K562 (cell line): ENCODE data around the gene RNF223. TPM values are rescaled to one million over a fixed set of nuclear protein-coding genes. Genes with fewer than 3 reads are reported as not detected.

Experiments used
- ATAC-seq: fragments of 200-7000 bp; cut with Tn5 transposase; 3 replicates; pipeline ENCODE4 v1.9.1; 2020; ENCODE audit warnings: moderate library complexity
- BruUV-seq: library from RNA; stranded (reverse); fragments of 400-500 nt; replicated peaks from 2 replicates; lab custom pipeline; 2021; lab: Mats Ljungman, UMichigan
- CTCF ChIA-PET: fragments of 300-600 bp; formaldehyde crosslinking; extraction: SDS; loops from one replicate; lab custom pipeline; 2021; ENCODE audit warnings: low intra/inter-chr PET ratio; lab: Yijun Ruan, JAX
- POLR2A ChIA-PET: fragments of 300-600, 350-650 bp; sonication (Branson Sonifier 250); formaldehyde crosslinking; extraction: SDS; loops from one replicate; lab custom pipeline; 2021; ENCODE audit warnings: antibody characterized with exemption, inconsistent platforms; lab: Yijun Ruan, JAX
- DNase-seq, 4 experiments: peaks; one replicate each; pipeline versions ENCODE4 v3.0.0 to v3.0.0-alpha.2; 2011 to 2018; ENCODE audit warnings: low spot score in 3 of 4, mixed read lengths in 3 of 4; ENCODE audit errors: extremely low read depth in 1 of 4
- FAIRE-seq: peaks from 2 replicates; lab custom pipeline; 2011; peaks lifted over from hg19 to GRCh38; lab: Jason Lieb, UNC
- H2AFZ ChIP-seq: 2 replicates; pipeline ENCODE4 v1.6.0; 2011; ENCODE audit warnings: low read depth, low read length, control low read depth, inconsistent platforms
- H3K27ac ChIP-seq: fragments of 200-600 bp; 3 replicates; pipeline ENCODE4 v1.8.0; 2011; ENCODE audit warnings: low read depth, mild to moderate bottlenecking, control low read depth, inconsistent platforms, low read length, moderate library complexity, mixed read lengths; ENCODE audit errors: extremely low read depth
- H3K27me3 ChIP-seq, 2 experiments: fragments of 300-600 bp in 1 of 2; 2 replicates in 1 of 2; 3 replicates in 1 of 2; pipeline versions ENCODE4 v1.6.0 to v1.8.0; 2011; ENCODE audit warnings: inconsistent platforms in 2 of 2, low read length in 2 of 2, mild to moderate bottlenecking in 1 of 2, mixed read lengths in 1 of 2, moderate library complexity in 1 of 2; ENCODE audit not compliant: control insufficient read depth in 2 of 2, insufficient read depth in 2 of 2
- H3K36me3 ChIP-seq: fragments of 300-600 bp; 3 replicates; pipeline ENCODE4 v1.8.0; 2011; ENCODE audit warnings: mild to moderate bottlenecking, low read length, inconsistent platforms; ENCODE audit not compliant: control insufficient read depth, insufficient read depth
- H3K4me1 ChIP-seq, 2 experiments: fragments of 200-600 bp in 1 of 2; replicated peaks in 1 of 2; 2 replicates in 1 of 2; 3 replicates in 1 of 2; pipeline versions ENCODE4 v1.5.1 to v1.8.0; 2011; ENCODE audit warnings: inconsistent platforms in 2 of 2, low read length in 2 of 2, mild to moderate bottlenecking in 1 of 2, mixed read lengths in 1 of 2, moderate library complexity in 1 of 2; ENCODE audit not compliant: control insufficient read depth in 2 of 2, insufficient read depth in 2 of 2
- H3K4me2 ChIP-seq: 2 replicates; pipeline ENCODE4 v1.6.1; 2011; ENCODE audit warnings: low read length, control low read depth, inconsistent platforms, mixed read lengths; ENCODE audit not compliant: insufficient read depth
- H3K4me3 ChIP-seq: fragments of 200-600 bp; sonication (generic), shearing (Covaris generic); 2 replicates; pipeline ENCODE4 v1.5.1; 2016; ENCODE audit warnings: control low read depth, inconsistent platforms
- H3K79me2 ChIP-seq: fragments of 200-600 bp; 3 replicates; pipeline ENCODE4 v1.8.0; 2011; ENCODE audit warnings: low read length, inconsistent platforms; ENCODE audit not compliant: control insufficient read depth, insufficient read depth
- H3K9ac ChIP-seq, 2 experiments: 2 replicates each; pipeline versions ENCODE4 v1.6.0 to v1.6.1; 2011; ENCODE audit warnings: low read depth in 2 of 2, low read length in 2 of 2, control low read depth in 1 of 2, inconsistent platforms in 1 of 2, mild to moderate bottlenecking in 1 of 2, mixed read lengths in 1 of 2; ENCODE audit not compliant: insufficient read depth in 1 of 2
- H3K9me1 ChIP-seq: one replicate; pipeline ENCODE4 v1.6.0; 2011; ENCODE audit warnings: inconsistent platforms, mild to moderate bottlenecking, low read length, moderate library complexity; ENCODE audit not compliant: control insufficient read depth, insufficient read depth
- H3K9me3 ChIP-seq: replicated peaks from 2 replicates; pipeline ENCODE4 v1.5.1; 2011; ENCODE audit warnings: low read depth, low read length, inconsistent platforms; ENCODE audit not compliant: control insufficient read depth, insufficient read depth
- H4K20me1 ChIP-seq: replicated peaks from 2 replicates; pipeline ENCODE4 v1.6.1; 2011; ENCODE audit warnings: low read length, inconsistent platforms, mixed read lengths; ENCODE audit not compliant: control insufficient read depth, insufficient read depth
- NFYB ChIP-seq: IDR thresholded peaks from 2 replicates; pipeline ENCODE4 v1.6.1; 2011; ENCODE audit warnings: mild to moderate bottlenecking, moderate library complexity; ENCODE audit not compliant: insufficient read length; ENCODE audit errors: extremely low read depth
- NR2C2 ChIP-seq, 2 experiments: fragments of 200-800 bp in 1 of 2; sonication (Bioruptor generic) in 1 of 2; sonication (generic) in 1 of 2; formaldehyde crosslinking in 1 of 2; IDR thresholded peaks; 2 replicates each; pipeline versions ENCODE4 v1.6.1 to v1.8.0; 2016 to 2022; ENCODE audit warnings: mild to moderate bottlenecking in 1 of 2, missing compliant biosample characterization in 1 of 2, missing genetic modification characterization in 1 of 2, missing genetic modification reagents in 1 of 2
- POLR2A ChIP-seq: fragments of 450-650 bp; conservative IDR thresholded peaks from 2 replicates; pipeline ENCODE4 v1.6.1; 2016
- SAP30 ChIP-seq: fragments of 200-600 bp; sonication (generic); IDR thresholded peaks from 2 replicates; pipeline ENCODE4 v1.6.1; 2012; ENCODE audit warnings: borderline replicate concordance, low read depth, mild to moderate bottlenecking, moderate library complexity, low read length, control low read depth, inconsistent platforms; ENCODE audit not compliant: insufficient read depth, poor library complexity, severe bottlenecking
- TSHZ1 ChIP-seq: fragments of 250-450 bp; sonication (Bioruptor Pico); IDR thresholded peaks from 2 replicates; pipeline ENCODE4 v1.4.0; 2020; ENCODE audit warnings: mild to moderate bottlenecking, moderate library complexity
- USF1 ChIP-seq: sonication (generic); formaldehyde crosslinking; IDR thresholded peaks from 2 replicates; pipeline ENCODE4 v1.9.0; 2022; ENCODE audit warnings: mild to moderate bottlenecking, missing genetic modification reagents
- ZNF263 ChIP-seq: sonication (generic); formaldehyde crosslinking; IDR thresholded peaks from 2 replicates; pipeline ENCODE4 v1.8.0; 2022; ENCODE audit warnings: mild to moderate bottlenecking, missing genetic modification reagents, borderline replicate concordance
- ZNF609 ChIP-seq: sonication (generic); formaldehyde crosslinking; IDR thresholded peaks from 2 replicates; pipeline ENCODE4 v1.8.1; 2023; ENCODE audit warnings: missing genetic modification reagents, mild to moderate bottlenecking, borderline replicate concordance
- WGBS: fragments of 100-300 bp; shearing (Covaris generic); methylation state at CpG from one replicate; pipeline ENCODE4 v1.1.6; 2016; ENCODE audit warnings: low coverage, mixed read lengths; ENCODE audit not compliant: insufficient coverage; ENCODE audit errors: missing lambda C conversion rate; 5-methylcytosine and 5-hydroxymethylcytosine counted together
- in situ Hi-C: fragments of 300-500 bp; cut with MboI; formaldehyde crosslinking; loops from 4 replicates; pipeline ENCODE4 v1.15.0; 2018; ENCODE audit warnings: inconsistent platforms, mixed read lengths
- intact Hi-C: fragments of 100-400 bp; cut with micrococcal nuclease; formaldehyde crosslinking; loops from 2 replicates; pipeline ENCODE4 v1.14.2; 2022
- polyA plus RNA-seq, 8 experiments: library from polyadenylated mRNA; depleted of rRNA in 4 of 8; stranded (reverse) in 5 of 8; unstranded in 3 of 8; fragments of >200 nt; fragmentation: Nextera tagmentation in 2 of 8; fragmentation: Illumina TruSeq in 1 of 8; extraction: Ambion mirVana in 2 of 8; extraction: Trizol in 1 of 8; gene quantifications; 2 replicates each; pipeline versions ENCODE4 v1.2.1 to v1.2.3, GENCODE V29; 2011 to 2014; ENCODE audit warnings: inconsistent platforms in 1 of 8, missing spikeins in 1 of 8
- total RNA-seq, 7 experiments: library from RNA; depleted of rRNA in 6 of 7; stranded (reverse); fragments of >200 nt in 6 of 7; fragmentation: Illumina TruSeq in 2 of 7; extraction: Trizol in 2 of 7; gene quantifications; 2 replicates each; pipeline versions ENCODE4 v1.2.1 to v1.2.3, GENCODE V29; 2011 to 2021; ENCODE audit warnings: low replicate concordance in 1 of 7
- TF ChIP-seq, protein P1 (sequence below): sonication (generic); formaldehyde crosslinking; IDR thresholded peaks from 2 replicates; pipeline ENCODE4 v1.8.1; 2022; ENCODE audit warnings: missing genetic modification reagents

The RNF223 gene
- total and polyA plus RNA-seq, 9 of the 15 experiments (the other 6 are each of a cell fraction or from before 2014, with no cell fraction given) = 0.04 to 0.32 TPM; not detected in 7

DNA sequence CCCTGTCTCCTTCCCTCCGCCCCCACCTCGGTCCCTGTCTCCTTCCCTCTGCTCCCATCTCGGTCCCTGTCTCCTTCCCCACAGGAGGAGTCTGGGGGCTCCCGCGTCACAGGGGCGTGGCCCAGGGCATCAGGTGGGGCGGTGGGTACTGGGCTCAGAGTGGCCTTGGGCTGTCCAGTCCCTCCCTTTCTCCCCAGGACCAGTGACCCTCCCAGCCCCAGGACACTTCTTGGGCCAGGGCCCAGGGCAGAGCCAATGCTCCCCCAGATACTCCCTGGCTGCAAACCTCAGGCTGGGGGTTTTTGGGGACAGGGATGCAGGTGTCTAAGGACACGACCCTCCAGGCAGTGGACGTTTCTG lies 6.8 kb upstream of the RNF223 start:
- Histone ChIP-seq H3K4me2 (no peak overlapping the region), H3K36me3 (peaks cover 14% of the 10 kb centered on the region; the same call in 1 of the 3 replicates), H3K9me3 (no peaks in the 10 kb centered on the region; the same call in 1 of the 2 replicates), H3K27me3 (no peaks in the 10 kb centered on the region), H3K9me1 (no peaks in the 10 kb centered on the region), H3K4me3 (no peak overlapping the region), H4K20me1 (no peaks in the 10 kb centered on the region), H3K9ac (peak overlapping the region in 1 of 2 experiments; percentile 20; a peak in 1 of 4 replicates), H2AFZ (no peak overlapping the region), H3K4me1 (peaks cover 12 to 61% of the 10 kb centered on the region in 2 experiments), H3K79me2 (no peaks in the 10 kb centered on the region), H3K27ac (no peak overlapping the region)
- FAIRE-seq (no peak), DNase-seq (peak in 1 of 4 experiments; percentile 41), ATAC-seq (no peak)
- no TSS peak for BruUV-seq
- ChIA-PET CTCF (no interaction called here), POLR2A (interaction anchor here (1.0 kb wide), 1 partner anchor 157 kb away, joined by 3 read pairs; no protein-coding TSS in a partner anchor)
- in situ Hi-C loops = no loop called here
- WGBS = 42% methylated on average over 7 of the region's 9 CpGs
- intact Hi-C loops = no loop called here
- TF ChIP-seq USF1 = no peak
- TF ChIP-seq POLR2A = no peak
- TF ChIP-seq NR2C2 (CRISPR knock-in tag; IDR thresholded peaks at IDR 0.05) = no peak
- no peak for TF ChIP-seq NR2C2 (tag; IDR thresholded peaks at IDR 0.05)
- TF ChIP-seq TSHZ1 (CRISPR knock-in tag) = no peak
- TF ChIP-seq ZNF263 (CRISPR knock-in tag) = no peak
- TF ChIP-seq NFYB = no peak
- TF ChIP-seq, protein P1, sequence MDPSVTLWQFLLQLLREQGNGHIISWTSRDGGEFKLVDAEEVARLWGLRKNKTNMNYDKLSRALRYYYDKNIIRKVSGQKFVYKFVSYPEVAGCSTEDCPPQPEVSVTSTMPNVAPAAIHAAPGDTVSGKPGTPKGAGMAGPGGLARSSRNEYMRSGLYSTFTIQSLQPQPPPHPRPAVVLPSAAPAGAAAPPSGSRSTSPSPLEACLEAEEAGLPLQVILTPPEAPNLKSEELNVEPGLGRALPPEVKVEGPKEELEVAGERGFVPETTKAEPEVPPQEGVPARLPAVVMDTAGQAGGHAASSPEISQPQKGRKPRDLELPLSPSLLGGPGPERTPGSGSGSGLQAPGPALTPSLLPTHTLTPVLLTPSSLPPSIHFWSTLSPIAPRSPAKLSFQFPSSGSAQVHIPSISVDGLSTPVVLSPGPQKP = no peak
- no peak for TF ChIP-seq ZNF609 (CRISPR knock-in tag)
- TF ChIP-seq SAP30 = no peak
